GM18873 (cell line): ENCODE data around the gene TCL1B.
"Not testable (repeated sequence)": the region's sequence is repeated elsewhere in the genome, so short reads cannot be mapped to it uniquely, and the experiment has no call there.

Source experiments
- ATAC-seq: cut with Tn5 transposase; IDR thresholded peaks from one replicate; pipeline ENCODE4 v1.9.1; 2021; ENCODE audit warnings: mild to moderate bottlenecking, moderate library complexity, moderate number of reproducible peaks; ENCODE audit not compliant: unreplicated experiment, low FRiP score

Gene TCL1B

GRCh38 chr14:95665530-95665929 lies 20.7 kb upstream of the TCL1B start:
- not testable (repeated sequence) for ATAC-seq

DNA sequence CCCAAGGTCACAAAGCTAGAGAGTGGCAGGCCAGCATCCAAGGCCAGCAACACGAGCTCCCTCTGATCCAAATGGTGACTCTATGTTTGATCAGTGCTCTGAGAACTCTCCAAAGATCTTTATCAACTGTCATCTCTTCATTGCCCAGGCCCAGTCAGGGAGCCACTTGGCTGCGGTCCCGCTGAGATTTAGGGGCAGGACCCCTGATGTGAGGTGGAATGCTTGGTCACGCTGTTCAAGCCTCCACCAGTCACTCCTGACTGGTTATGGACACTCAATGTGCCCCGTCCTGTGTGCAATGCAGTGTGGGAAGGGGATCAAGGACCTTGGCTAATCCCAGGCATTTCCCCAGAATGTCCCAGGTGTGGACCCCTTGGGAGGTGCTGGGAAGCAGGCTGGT lies 19.8 kb upstream of the TCL1B start:
- ATAC-seq, result no peak

DNA sequence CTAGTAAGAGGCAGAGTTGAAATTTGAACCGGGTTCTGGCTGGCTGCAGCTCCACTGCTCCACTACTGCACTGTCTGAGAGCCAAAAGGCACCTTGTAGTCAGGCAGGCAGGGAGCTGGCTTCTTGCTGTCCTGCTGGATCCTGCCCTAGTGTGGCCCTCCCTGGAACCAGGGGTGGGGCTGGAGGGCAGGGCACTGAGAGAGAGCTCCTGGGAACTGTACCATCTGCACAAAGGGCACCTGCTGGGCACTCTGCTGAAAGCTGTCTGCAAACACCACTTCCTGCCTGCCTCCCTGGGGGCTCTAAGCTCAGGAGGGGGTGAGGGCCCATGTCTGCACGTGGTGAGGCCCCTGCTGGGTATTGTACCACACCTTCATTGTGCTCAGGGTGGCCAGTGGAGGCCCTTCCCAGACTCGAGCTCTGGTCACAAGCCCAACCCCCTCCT lies 19.0 kb upstream of the TCL1B start:
- no peak for ATAC-seq

- ATAC-seq, result peak; percentile 28
Observed at GRCh38 chr14:95668235-95668772, 17.9 kb upstream of the TCL1B start.

DNA sequence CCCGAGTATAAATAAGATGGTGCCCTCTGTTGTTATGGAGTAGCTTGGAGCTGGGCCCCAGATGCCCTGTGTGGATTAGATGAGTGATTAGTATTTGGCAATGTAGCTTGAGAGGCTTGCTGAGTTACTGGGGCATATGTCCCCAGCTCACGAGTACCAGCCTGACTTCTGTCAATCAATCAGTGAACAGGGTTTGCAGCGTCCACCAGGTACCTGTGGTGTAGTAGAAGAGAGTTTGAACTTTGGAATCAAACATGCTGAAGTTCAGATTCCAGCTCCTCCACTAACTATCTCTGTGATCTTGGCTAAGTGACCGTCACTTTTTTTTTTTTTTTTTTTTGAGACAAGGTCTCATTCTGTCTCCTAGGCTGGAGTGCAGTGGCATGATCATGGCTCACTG lies 11.6 kb upstream of the TCL1B start:
- no peak for ATAC-seq

- ATAC-seq, result no peak
Observed at GRCh38 chr14:95675486-95675885, 10.7 kb upstream of the TCL1B start.

- no peak for ATAC-seq
Observed at GRCh38 chr14:95677179-95677835, 8.9 kb upstream of the TCL1B start.

- no peak for ATAC-seq
Observed at GRCh38 chr14:95679148-95679815, 6.9 kb upstream of the TCL1B start.

GRCh38 chr14:95679998-95680735 lies 6.1 kb upstream of the TCL1B start:
- ATAC-seq, result no peak

GRCh38 chr14:95681153-95681552 lies 5.1 kb upstream of the TCL1B start:
- no peak for ATAC-seq

- ATAC-seq, result no peak
Observed at GRCh38 chr14:95683793-95684192, 2.4 kb upstream of the TCL1B start.

DNA sequence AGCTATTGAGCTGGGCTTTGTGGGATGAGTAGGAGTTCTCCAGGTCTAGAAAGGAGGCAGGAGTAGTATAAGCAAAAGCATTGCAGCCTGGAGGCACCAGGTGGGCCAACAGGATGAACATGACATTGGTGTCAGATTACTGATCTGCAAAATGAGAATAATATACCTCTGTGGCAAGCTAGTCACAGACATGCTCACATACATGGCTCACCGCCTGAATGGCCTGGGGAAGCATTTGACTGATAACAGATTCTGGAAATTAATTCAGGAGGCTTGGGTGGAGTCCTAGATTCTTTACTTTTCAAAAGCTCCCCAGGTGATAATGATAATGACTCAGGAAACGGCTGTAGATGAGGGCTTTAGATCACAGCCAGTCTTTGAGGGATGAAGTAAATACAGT lies 709 bp downstream of the TCL1B start:
- no peak for ATAC-seq

DNA sequence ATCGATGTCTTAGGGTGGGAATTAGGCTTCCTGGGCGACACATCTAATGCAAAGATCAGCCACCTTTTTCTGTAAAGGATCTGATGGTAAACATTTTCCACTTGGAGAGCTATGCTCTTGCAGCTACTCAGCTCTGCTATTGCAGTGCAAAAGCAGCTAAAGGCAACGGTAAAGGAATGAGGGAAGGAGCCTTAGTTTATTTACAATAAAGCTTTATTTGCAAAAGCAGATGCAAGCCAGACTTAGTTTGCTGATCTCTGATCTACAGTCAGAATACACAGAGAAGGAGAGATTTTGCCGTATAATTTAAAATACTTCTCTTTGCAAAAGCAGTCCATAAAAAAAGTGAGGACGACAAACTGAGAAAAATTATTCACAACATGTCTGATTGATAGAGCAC lies 3.2 kb downstream of the TCL1B start:
- no peak for ATAC-seq

GRCh38 chr14:95690815-95691214 lies 4.6 kb downstream of the TCL1B start:
- no peak for ATAC-seq

DNA sequence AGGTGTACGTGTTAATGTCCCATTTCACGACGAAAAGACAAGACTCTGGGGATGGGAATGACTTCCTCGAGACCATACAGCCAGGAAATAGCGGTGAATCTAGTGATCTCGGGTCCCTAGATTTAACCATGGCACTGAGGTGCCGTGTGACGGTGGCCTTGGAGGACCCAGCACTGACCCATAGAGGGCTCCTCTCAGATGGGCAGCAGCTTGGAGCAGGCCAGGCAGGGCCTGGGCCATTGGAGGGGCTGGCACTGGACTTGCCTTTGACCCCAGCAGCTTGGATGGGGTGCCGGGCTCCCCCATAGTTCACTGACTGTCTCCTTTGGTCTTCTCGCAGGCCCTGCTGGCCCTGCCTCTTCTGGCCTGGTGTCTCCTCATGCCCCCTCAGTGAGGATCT lies 5.4 kb downstream of the TCL1B start:
- ATAC-seq, result no peak

DNA sequence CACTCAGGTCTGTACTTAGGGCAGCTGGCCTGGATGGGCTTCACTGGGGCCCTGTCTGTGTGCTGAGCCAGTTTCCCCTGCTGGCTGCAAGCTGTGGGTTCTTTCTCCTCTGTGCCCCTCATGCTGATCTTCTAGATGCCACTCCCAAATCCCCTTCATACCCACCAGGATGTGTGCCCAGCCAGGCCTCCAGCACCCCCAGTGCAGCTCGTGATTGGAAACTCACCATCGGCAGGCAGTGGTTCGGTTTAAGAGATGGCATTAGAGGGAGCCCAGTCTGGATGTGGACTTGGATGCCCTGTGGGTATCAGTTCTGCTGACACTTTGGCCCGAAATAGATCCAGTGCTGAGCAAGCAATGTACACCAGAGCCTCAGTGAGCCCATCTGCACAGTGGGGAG lies 5.9 kb downstream of the TCL1B start:
- ATAC-seq, result no peak

DNA sequence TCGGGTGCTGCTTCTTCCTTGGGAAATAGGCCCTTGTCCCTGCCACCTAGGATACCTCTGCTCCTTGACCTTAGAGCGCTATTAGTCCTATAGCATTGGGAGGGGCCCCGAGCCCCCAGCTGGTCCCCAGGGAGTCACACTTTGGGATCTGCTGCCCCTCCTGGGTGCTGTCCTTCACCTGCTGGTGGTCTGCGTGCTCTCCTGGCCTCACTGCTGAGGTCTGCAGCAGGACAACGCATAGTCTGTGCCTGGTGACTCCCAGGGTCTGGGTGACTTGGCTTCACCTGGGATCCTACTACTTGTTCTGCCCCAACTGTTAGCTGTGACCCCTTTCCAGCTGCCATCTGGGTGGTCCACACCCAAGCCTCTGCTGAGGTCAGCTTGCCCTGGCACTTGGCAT lies 8.8 kb downstream of the TCL1B start:
- no peak for ATAC-seq

DNA sequence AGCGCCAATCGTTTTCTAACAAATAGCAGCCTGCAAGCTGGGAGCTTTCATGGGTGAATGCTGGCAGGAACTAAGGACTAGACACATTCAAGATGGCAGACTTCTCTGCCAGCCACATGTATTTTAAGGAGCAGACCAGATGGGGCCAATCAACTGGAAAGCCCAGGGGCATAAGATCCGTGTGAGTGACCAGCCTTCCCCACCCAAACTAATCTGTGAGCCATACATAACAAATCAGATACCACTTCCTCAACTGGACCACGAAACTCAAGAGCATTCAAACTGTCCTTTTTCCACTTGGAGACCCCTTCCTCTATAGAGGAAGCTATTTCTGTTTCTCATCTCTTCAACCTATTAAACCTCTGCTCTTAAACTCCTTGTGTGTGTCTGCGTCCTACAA lies 9.7 kb downstream of the TCL1B start:
- ATAC-seq, result no peak

DNA sequence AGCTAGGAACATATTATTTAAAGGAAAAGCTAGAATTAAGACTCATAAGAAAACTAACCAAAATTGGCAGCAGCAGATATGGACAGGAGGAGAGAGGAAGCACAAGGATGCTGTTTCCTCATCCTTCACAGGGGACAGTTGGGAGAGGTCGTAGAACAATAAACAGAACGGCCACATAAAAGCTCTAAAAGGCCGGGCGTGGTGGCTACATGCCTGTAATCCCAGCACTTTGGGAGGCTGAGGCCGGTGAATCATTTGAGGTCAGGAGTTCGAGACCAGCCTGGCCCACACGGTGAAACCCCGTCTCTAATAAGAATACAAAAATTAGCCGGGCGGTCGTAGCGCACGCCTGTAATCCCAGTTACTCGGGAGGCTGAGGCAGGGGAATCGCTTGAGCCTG lies 10.5 kb downstream of the TCL1B start:
- no peak for ATAC-seq

DNA sequence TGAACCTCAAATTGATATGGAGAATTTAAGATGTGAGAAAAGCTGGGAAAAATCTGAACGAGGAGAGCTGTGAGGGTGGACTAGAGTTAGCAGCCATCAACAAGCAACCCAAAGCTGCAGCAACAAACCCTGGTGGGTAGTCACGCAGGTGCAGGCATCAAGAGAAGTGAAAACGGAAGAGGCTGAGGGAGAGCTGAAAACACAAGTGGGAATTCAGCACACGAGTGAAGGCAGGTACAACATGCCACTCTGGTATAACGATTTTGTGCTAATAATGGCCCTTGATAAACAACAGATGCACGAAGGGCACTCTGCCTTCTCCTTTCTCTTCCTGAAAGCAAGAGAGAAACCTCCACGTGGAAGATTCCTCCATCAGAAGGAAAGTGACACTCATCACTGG lies 11.5 kb downstream of the TCL1B start:
- peak; percentile 57 for ATAC-seq

DNA sequence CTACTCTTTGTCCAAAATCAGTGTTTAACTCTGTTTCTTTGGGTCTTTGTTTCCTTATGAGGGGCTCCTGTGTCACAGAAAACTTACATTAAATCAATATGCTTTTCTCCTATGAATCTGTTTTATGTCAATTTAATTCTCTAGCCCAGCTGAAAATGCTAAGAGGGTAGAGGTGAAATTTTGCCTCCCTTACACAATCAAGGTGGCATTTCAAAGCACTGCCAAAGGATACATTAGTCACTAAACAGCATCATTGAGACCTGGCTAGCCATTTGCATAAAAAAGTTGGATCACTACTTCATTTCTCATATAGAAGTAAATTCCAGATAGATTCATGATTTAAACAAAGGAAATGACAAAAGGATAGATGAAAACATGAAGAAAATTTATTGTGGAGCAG lies 12.1 kb downstream of the TCL1B start:
- no peak for ATAC-seq
